Peyer's patch (tissue), 4 donors: Measurements from ENCODE around the gene LYST.

ENCODE experiments used
- CTCF ChIP-seq, 6 experiments: fragments of 450-650 bp in 4 of 6; fragments of 200-600 bp in 2 of 6; sonication (generic) in 1 of 6; IDR thresholded peaks; one replicate each; pipeline ENCODE4 v1.5.1; 2017 to 2019; ENCODE audit warnings: antibody characterized with exemption in 6 of 6, mild to moderate bottlenecking in 3 of 6, moderate library complexity in 1 of 6
- POLR2A ChIP-seq, 2 donors: fragments of 450-650 bp; IDR thresholded peaks; one replicate each; pipeline ENCODE4 v1.5.1; 2017; ENCODE audit warnings: antibody characterized with exemption in 2 of 2, mild to moderate bottlenecking in 2 of 2, moderate library complexity in 2 of 2

DNA sequence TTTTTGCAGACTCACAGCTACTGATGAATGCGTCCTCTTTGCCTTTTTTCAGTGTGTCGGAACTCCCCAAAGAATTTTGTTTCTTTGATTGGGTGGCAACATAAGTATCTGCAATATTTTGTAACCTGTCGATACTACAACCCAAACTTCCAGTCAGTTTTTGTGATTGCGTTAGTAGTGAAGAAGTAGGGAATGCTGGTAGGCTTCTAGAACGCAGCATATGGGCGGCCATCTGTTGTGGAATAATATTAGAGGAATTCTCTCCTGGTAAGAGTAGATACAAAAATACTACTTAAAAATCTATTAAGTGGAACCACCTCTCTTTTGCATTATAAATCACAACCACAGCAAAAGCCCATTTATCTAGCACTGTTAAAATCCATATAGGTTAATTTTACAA, 107.4 kb downstream of the LYST start:
- TF ChIP-seq CTCF (IDR thresholded peaks at IDR 0.05) (no peak), POLR2A (IDR thresholded peaks at IDR 0.05) (no peak)
